Adrenal gland (tissue), 12 donors: Measurements from ENCODE around the gene UCHL5. TPM values are rescaled to one million over a fixed set of nuclear protein-coding genes. Genes with fewer than 3 reads are reported as not detected.

Source experiments
- DNase-seq, 7 donors: peaks; one replicate each; pipeline ENCODE4 v3.0.0-alpha.2; 2019 to 2020
- H3K27ac ChIP-seq, 5 donors: fragments of 200-600 bp; sonication (generic) in 4 of 5; 1 replicate in 3 of 5; 2 replicates in 2 of 5; pipeline versions ENCODE4 v1.5.1 to v1.8.0; 2016 to 2020; ENCODE audit warnings: mild to moderate bottlenecking in 1 of 5
- H3K27me3 ChIP-seq: fragments of 200-600 bp; 2 replicates; pipeline ENCODE4 v1.8.0; 2021
- H3K36me3 ChIP-seq, 2 donors: fragments of 200-600 bp; replicated peaks in 1 of 2; 1 replicate in 1 of 2; 2 replicates in 1 of 2; pipeline versions ENCODE4 v1.5.1 to v1.8.0; 2018 to 2022
- H3K4me1 ChIP-seq, 2 donors: fragments of 200-600 bp; replicated peaks in 1 of 2; 1 replicate in 1 of 2; 2 replicates in 1 of 2; pipeline versions ENCODE4 v1.5.1 to v1.8.0; 2018 to 2021
- H3K4me3 ChIP-seq, 4 donors: fragments of 200-600 bp; sonication (generic) in 3 of 4; one replicate each; pipeline ENCODE4 v1.5.1; 2016 to 2018
- H3K9me3 ChIP-seq, 3 donors: fragments of 200-600 bp; sonication (generic) in 1 of 3; replicated peaks in 1 of 3; 1 replicate in 2 of 3; 2 replicates in 1 of 3; pipeline versions ENCODE4 v1.5.1 to v1.8.0; 2016 to 2021
- POLR2A ChIP-seq, 2 donors: fragments of 450-650 bp; IDR thresholded peaks; one replicate each; pipeline ENCODE4 v1.6.1; 2017; ENCODE audit warnings: antibody characterized with exemption in 2 of 2, mild to moderate bottlenecking in 2 of 2, moderate library complexity in 1 of 2
- WGBS, 4 donors: extraction: QIAGEN DNeasy Blood & Tissue Kit in 2 of 4; methylation state at CpG; one replicate each; pipeline versions ENCODE4 v1.1.5 to v1.1.7; 2013 to 2017; 5-methylcytosine and 5-hydroxymethylcytosine counted together
- intact Hi-C, 2 donors: fragments of 100-400 bp; cut with DNase I; formaldehyde crosslinking; loops; one replicate each; pipeline versions ENCODE4 v1.14.1 to v1.15.0; 2022 to 2023
- polyA plus RNA-seq, 3 donors: library from polyadenylated mRNA; stranded (reverse); fragments of 200-250 nt in 2 of 3; fragments of 350-450 nt in 1 of 3; fragmentation: Illumina TruSeq in 1 of 3; extraction: RNeasy Lipid Tissue Mini Kit (QIAGEN cat#74804) in 1 of 3; gene quantifications; one replicate each; pipeline ENCODE4 v1.2.3, GENCODE V29; 2013 to 2014
- total RNA-seq, 9 donors: library from RNA; depleted of rRNA in 4 of 9; stranded (reverse); fragments of >200 nt in 4 of 9; fragments of 120-200 nt in 1 of 9; fragmentation: NEBNext Ultra II Directional in 1 of 9; extraction: Animal tissue kit (Norgen Biotek cat#: 25700) in 1 of 9; gene quantifications; one replicate each; pipeline versions ENCODE4 v1.1.0 to v1.2.4, GENCODE V29; 2013 to 2023
- TF ChIP-seq, protein P1 (sequence below), 6 experiments: fragments of 450-650 bp in 4 of 6; fragments of 200-600 bp in 2 of 6; sonication (generic) in 1 of 6; IDR thresholded peaks; 1 replicate in 5 of 6; 2 replicates in 1 of 6; pipeline versions ENCODE4 v1.5.1 to v1.8.0; 2016 to 2021; ENCODE audit warnings: antibody characterized with exemption in 6 of 6, mild to moderate bottlenecking in 2 of 6, moderate library complexity in 1 of 6
- donor health status: healthy with polysubstance abuse.
- donor health status: Bipolar disorder and iron deficiency.
- donor health status: DM: yes; HTN: yes; CAD: no.
- donor health status: DM: no; HTN: no; CAD: no.
- donor health status: DM: no; HTN: no; CAD: no.
- donor health status: DM: yes; HTN: yes; CAD: no.

UCHL5 gene
- total and polyA plus RNA-seq, 12 donors, result 9.3 to 71.9 (median 24.8) TPM

GRCh38 chr1:193085263-193085662 is 26.1 kb upstream of the UCHL5 start:
- no peaks in the 10 kb centered on the region for H3K4me1 ChIP-seq
- TF ChIP-seq POLR2A (IDR thresholded peaks at IDR 0.05), result no peak
- TF ChIP-seq, protein P1, sequence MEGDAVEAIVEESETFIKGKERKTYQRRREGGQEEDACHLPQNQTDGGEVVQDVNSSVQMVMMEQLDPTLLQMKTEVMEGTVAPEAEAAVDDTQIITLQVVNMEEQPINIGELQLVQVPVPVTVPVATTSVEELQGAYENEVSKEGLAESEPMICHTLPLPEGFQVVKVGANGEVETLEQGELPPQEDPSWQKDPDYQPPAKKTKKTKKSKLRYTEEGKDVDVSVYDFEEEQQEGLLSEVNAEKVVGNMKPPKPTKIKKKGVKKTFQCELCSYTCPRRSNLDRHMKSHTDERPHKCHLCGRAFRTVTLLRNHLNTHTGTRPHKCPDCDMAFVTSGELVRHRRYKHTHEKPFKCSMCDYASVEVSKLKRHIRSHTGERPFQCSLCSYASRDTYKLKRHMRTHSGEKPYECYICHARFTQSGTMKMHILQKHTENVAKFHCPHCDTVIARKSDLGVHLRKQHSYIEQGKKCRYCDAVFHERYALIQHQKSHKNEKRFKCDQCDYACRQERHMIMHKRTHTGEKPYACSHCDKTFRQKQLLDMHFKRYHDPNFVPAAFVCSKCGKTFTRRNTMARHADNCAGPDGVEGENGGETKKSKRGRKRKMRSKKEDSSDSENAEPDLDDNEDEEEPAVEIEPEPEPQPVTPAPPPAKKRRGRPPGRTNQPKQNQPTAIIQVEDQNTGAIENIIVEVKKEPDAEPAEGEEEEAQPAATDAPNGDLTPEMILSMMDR (IDR thresholded peaks at IDR 0.05), result no peak
- no peak overlapping the region for H3K27ac ChIP-seq
- H3K27me3 ChIP-seq, result no peaks in the 10 kb centered on the region
- WGBS, 4 donors, result 81 to 90% (median 86%) methylated on average over 1 of the region's 1 CpG
- peaks cover 0 to 39% of the 10 kb centered on the region in 2 donors for H3K36me3 ChIP-seq
- H3K4me3 ChIP-seq, result no peak overlapping the region
- no peaks in the 10 kb centered on the region for H3K9me3 ChIP-seq
- intact Hi-C loops, result no loop called here
- no peak for DNase-seq

- intact Hi-C loops, result no loop called here
- 92 to 95% (median 94%) methylated on average over 6 of the region's 6 CpGs for WGBS, 4 donors
- Histone ChIP-seq H3K27ac (no peak overlapping the region), H3K9me3 (no peaks in the 10 kb centered on the region), H3K36me3 (peaks cover 0 to 46% of the 10 kb centered on the region in 2 donors), H3K4me3 (no peak overlapping the region), H3K27me3 (no peaks in the 10 kb centered on the region), H3K4me1 (no peaks in the 10 kb centered on the region)
- no peak for DNase-seq
- TF ChIP-seq POLR2A (IDR thresholded peaks at IDR 0.05), result no peak
- TF ChIP-seq, protein P1 (IDR thresholded peaks at IDR 0.05), result no peak
Measured at GRCh38 chr1:193083365-193084088, 24.4 kb upstream of the UCHL5 start.

GRCh38 chr1:193079187-193079586 is 20.0 kb upstream of the UCHL5 start:
- 93 to 96% (median 94%) methylated on average over 3 of the region's 3 CpGs for WGBS, 4 donors
- Histone ChIP-seq H3K4me1 (no peaks in the 10 kb centered on the region), H3K27me3 (no peaks in the 10 kb centered on the region), H3K4me3 (no peak overlapping the region), H3K27ac (no peak overlapping the region), H3K36me3 (peaks cover 0 to 47% of the 10 kb centered on the region in 2 donors), H3K9me3 (no peaks in the 10 kb centered on the region)
- intact Hi-C loops, result no loop called here
- TF ChIP-seq POLR2A (IDR thresholded peaks at IDR 0.05), result no peak
- TF ChIP-seq, protein P1 (IDR thresholded peaks at IDR 0.05), result no peak
- no peak for DNase-seq

GRCh38 chr1:193077991-193078390 is 18.8 kb upstream of the UCHL5 start:
- no peaks in the 10 kb centered on the region for H3K27me3 ChIP-seq
- TF ChIP-seq, protein P1 (IDR thresholded peaks at IDR 0.05), result no peak
- TF ChIP-seq POLR2A (IDR thresholded peaks at IDR 0.05), result no peak
- no peak for DNase-seq
- intact Hi-C loops, result no loop called here
- no peak overlapping the region for H3K4me3 ChIP-seq
- no peaks in the 10 kb centered on the region for H3K9me3 ChIP-seq
- peaks cover 0 to 36% of the 10 kb centered on the region in 2 donors for H3K36me3 ChIP-seq
- H3K4me1 ChIP-seq, result no peaks in the 10 kb centered on the region
- no peak overlapping the region for H3K27ac ChIP-seq
